ENCODE results near the gene FGF12. TPM values are rescaled to one million over a fixed set of nuclear protein-coding genes. Genes with fewer than 3 reads are reported as not detected.
A peak's percentile ranks its signal among the peaks of the same experiment; 100 is the strongest.

The FGF12 gene
- total RNA-seq, 1 experiment from 2014 or later = 1.5 TPM

- no peak for DNase-seq (ENCODE audit: extremely low read depth, low read depth)
These were observed 304.9 kb downstream of the FGF12 start for GRCh38 chr3:192422321-192422996.

- DNase-seq (ENCODE audit: extremely low read depth, low read depth) = no peak
These were observed 308.0 kb downstream of the FGF12 start for GRCh38 chr3:192419312-192419711.

- DNase-seq (ENCODE audit: extremely low read depth, low read depth) = no peak
These were observed 309.7 kb downstream of the FGF12 start for GRCh38 chr3:192417559-192418055.

GRCh38 chr3:192417017-192417416, 310.3 kb downstream of the FGF12 start:
- no peak for DNase-seq (ENCODE audit: extremely low read depth, low read depth)

- DNase-seq (ENCODE audit: extremely low read depth, low read depth) = no peak
These were observed 313.9 kb downstream of the FGF12 start for GRCh38 chr3:192413461-192413860.

- no peak for DNase-seq (ENCODE audit: extremely low read depth, low read depth)
These were observed 316.7 kb downstream of the FGF12 start for GRCh38 chr3:192410684-192410960.

- no peak for DNase-seq (ENCODE audit: extremely low read depth, low read depth)
These were observed 317.3 kb downstream of the FGF12 start for GRCh38 chr3:192409838-192410683.

GRCh38 chr3:192409201-192409837, 318.0 kb downstream of the FGF12 start:
- DNase-seq (ENCODE audit: extremely low read depth, low read depth) = no peak

- no peak for DNase-seq (ENCODE audit: extremely low read depth, low read depth)
These were observed 318.6 kb downstream of the FGF12 start for GRCh38 chr3:192408647-192409200.

- DNase-seq (ENCODE audit: extremely low read depth, low read depth) = no peak
These were observed 319.2 kb downstream of the FGF12 start for GRCh38 chr3:192408007-192408646.

- no peak for DNase-seq (ENCODE audit: extremely low read depth, low read depth)
These were observed 327.6 kb downstream of the FGF12 start for GRCh38 chr3:192399767-192400166.

- no peak for DNase-seq (ENCODE audit: extremely low read depth, low read depth)
These were observed 330.3 kb downstream of the FGF12 start for GRCh38 chr3:192397012-192397411.

- DNase-seq (ENCODE audit: extremely low read depth, low read depth) = no peak
These were observed 331.8 kb downstream of the FGF12 start for GRCh38 chr3:192395506-192395905.

- DNase-seq (ENCODE audit: extremely low read depth, low read depth) = peak; percentile 27
These were observed 334.4 kb downstream of the FGF12 start for GRCh38 chr3:192392986-192393385.

GRCh38 chr3:192382861-192383260, 344.5 kb downstream of the FGF12 start:
- DNase-seq (ENCODE audit: extremely low read depth, low read depth) = no peak

GRCh38 chr3:192373586-192373985, 353.8 kb downstream of the FGF12 start:
- DNase-seq (ENCODE audit: extremely low read depth, low read depth) = no peak

GRCh38 chr3:192373032-192373431, 354.3 kb downstream of the FGF12 start:
- DNase-seq (ENCODE audit: extremely low read depth, low read depth) = no peak

- DNase-seq (ENCODE audit: extremely low read depth, low read depth) = no peak
These were observed 354.7 kb downstream of the FGF12 start for GRCh38 chr3:192372616-192373015.

GRCh38 chr3:192371870-192372400, 355.4 kb downstream of the FGF12 start:
- no peak for DNase-seq (ENCODE audit: extremely low read depth, low read depth)

GRCh38 chr3:192367616-192368015, 359.7 kb downstream of the FGF12 start:
- DNase-seq (ENCODE audit: extremely low read depth, low read depth) = no peak

GRCh38 chr3:192366916-192367315, 360.4 kb downstream of the FGF12 start:
- DNase-seq (ENCODE audit: extremely low read depth, low read depth) = no peak

Data from NCI-H460 (cell line).